Activated T-helper 2 cell treated with anti-CD3 and anti-CD28 coated beads, Interferon-gamma antibody, Interleukin-2, Interleukin-4, amounts not matched to agents 10 μg/mL and 5 μg/mL and 100 μg/mL, durations not matched to agents 14 hours and 24 hours and 36 hours (primary cell): ENCODE measurements around the gene LDB3. TPM values are rescaled to one million over a fixed set of nuclear protein-coding genes. Genes with fewer than 3 reads are reported as not detected.

Experiments
- DNase-seq: peaks from one replicate; pipeline ENCODE4 v3.0.0; 2021; ENCODE audit warnings: low spot score
- H3K27ac Mint-ChIP-seq: one replicate; pipeline ENCODE4 v1.8.0; 2021; ENCODE audit warnings: mixed read lengths
- H3K27me3 Mint-ChIP-seq: one replicate; pipeline ENCODE4 v1.8.0; 2021; ENCODE audit warnings: low read depth, mixed read lengths
- H3K36me3 Mint-ChIP-seq: one replicate; pipeline ENCODE4 v1.8.0; 2021; ENCODE audit warnings: low read depth, mixed read lengths
- H3K4me1 Mint-ChIP-seq: one replicate; pipeline ENCODE4 v1.8.0; 2021; ENCODE audit warnings: low read depth, mixed read lengths
- H3K4me3 Mint-ChIP-seq: one replicate; pipeline ENCODE4 v1.8.0; 2021; ENCODE audit warnings: low read depth, mild to moderate bottlenecking, moderate library complexity, mixed read lengths
- H3K9me3 Mint-ChIP-seq: one replicate; pipeline ENCODE4 v1.8.0; 2021; ENCODE audit warnings: mixed read lengths
- intact Hi-C: fragments of 100-400 bp; cut with micrococcal nuclease; formaldehyde crosslinking; loops from one replicate; pipeline ENCODE4 v1.15.1; 2023
- total RNA-seq: library from RNA; stranded (reverse); gene quantifications from 2 replicates; pipeline ENCODE4 v1.2.3, GENCODE V29; 2022

LDB3 gene
- total RNA-seq, 1 donor from 2014 or later: not detected

DNA sequence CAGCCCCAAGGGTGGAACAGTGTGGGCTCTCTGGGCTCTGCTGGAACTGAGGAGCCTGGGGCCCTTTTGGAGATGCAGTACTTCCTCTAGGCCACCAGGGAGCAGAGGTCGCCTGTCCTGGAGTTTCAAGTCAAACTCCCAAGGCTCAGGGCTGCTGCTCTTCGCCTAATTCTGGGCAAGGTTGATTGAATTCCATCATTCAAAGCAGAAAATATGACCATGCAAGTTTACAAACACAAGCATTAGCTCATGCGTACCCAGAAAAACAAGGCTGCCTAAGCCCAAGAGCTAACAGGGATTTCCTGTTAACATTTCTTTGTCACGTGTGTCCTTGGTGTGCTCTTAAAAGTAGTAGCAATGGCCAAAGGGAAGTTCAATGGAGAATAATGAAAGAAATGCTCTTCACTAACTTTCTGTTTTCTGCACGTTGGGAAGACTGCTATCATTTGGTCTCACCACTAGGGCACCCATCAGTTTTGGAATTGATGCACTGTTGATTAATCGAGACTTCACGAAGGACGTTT is 20.1 kb downstream of the LDB3 start:
- no peak overlapping the region for H3K27ac Mint-ChIP-seq
- intact Hi-C loops: loop anchor here (1.0 kb wide), 1 partner anchor 211 kb away; no protein-coding TSS in a partner anchor
- H3K27me3 Mint-ChIP-seq: no peaks in the 10 kb centered on the region
- peak; percentile 29 for DNase-seq
- no peaks in the 10 kb centered on the region for H3K36me3 Mint-ChIP-seq
- no peak overlapping the region for H3K4me3 Mint-ChIP-seq
- H3K4me1 Mint-ChIP-seq: no peaks in the 10 kb centered on the region
- no peaks in the 10 kb centered on the region for H3K9me3 Mint-ChIP-seq

DNA sequence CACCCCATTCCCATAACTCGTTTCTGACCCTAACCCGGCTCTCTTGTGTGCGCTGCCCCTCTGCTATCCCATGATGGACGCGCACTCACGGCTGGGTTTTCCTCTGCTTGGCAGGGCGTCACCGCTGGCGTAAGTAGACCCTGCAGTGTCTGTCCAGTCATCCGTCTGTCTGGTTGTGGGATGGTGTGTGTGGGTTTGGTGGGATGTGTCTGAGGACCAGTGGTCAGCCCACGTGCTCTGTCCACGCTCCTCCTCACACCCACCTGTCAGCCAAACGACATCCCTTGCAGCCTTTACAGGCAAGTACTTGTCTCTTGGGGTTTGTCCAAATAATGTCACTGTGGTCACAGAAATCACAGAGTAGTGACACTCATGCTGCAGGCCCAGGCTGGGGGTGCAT is 20.8 kb downstream of the LDB3 start:
- Mint-ChIP-seq H3K4me1 (no peaks in the 10 kb centered on the region), H3K27me3 (no peaks in the 10 kb centered on the region), H3K36me3 (no peaks in the 10 kb centered on the region), H3K9me3 (no peaks in the 10 kb centered on the region), H3K4me3 (no peak overlapping the region), H3K27ac (no peak overlapping the region)
- intact Hi-C loops: no loop called here
- DNase-seq: no peak

DNA sequence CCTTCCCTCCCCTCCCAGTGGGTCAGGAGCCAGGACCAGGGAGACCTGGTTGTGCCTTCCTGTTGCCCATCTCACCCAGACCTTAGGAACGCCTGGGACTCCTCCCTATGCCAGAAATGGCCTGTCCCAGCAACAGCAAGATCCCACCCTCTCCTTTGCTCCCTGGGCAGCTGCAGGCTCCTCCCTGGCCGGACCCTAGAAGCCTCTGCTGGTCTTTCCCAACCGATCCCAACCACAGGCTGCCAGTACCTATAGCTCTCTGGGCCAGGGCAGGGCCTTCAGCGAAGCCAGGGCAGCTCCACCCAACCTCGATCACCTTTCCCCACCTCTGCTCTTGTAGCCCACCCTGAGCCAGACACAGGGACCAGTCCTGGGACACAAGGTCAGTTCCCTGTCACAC is 21.9 kb downstream of the LDB3 start:
- no peaks in the 10 kb centered on the region for H3K9me3 Mint-ChIP-seq
- H3K4me1 Mint-ChIP-seq: no peaks in the 10 kb centered on the region
- no peak overlapping the region for H3K27ac Mint-ChIP-seq
- intact Hi-C loops: no loop called here
- no peaks in the 10 kb centered on the region for H3K36me3 Mint-ChIP-seq
- H3K4me3 Mint-ChIP-seq: no peak overlapping the region
- DNase-seq: no peak
- H3K27me3 Mint-ChIP-seq: no peaks in the 10 kb centered on the region

DNA sequence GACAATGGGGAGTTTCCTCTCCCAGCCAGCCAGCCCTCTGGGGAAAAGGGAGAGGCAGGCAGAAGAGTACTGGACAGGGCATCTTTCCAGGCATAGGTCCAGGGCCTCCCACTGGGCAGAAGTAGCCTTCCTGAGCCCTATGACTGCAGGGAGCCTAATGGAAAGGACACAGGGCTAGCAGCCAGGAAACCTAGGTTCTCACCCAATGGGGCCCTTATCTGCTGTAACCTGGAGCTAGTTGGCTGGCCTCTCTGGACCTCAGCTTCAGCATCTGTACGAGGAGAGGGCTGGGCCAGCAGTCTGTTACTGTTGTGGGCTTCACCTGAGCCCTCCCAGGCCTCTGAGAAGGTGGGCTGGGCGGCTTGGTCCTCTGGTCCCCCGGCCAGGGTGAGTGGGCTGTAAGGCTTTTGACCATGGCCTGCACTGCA is 22.4 kb downstream of the LDB3 start:
- H3K27me3 Mint-ChIP-seq: no peaks in the 10 kb centered on the region
- no peaks in the 10 kb centered on the region for H3K4me1 Mint-ChIP-seq
- H3K4me3 Mint-ChIP-seq: no peak overlapping the region
- intact Hi-C loops: no loop called here
- no peak overlapping the region for H3K27ac Mint-ChIP-seq
- H3K36me3 Mint-ChIP-seq: no peaks in the 10 kb centered on the region
- no peaks in the 10 kb centered on the region for H3K9me3 Mint-ChIP-seq
- DNase-seq: no peak

DNA sequence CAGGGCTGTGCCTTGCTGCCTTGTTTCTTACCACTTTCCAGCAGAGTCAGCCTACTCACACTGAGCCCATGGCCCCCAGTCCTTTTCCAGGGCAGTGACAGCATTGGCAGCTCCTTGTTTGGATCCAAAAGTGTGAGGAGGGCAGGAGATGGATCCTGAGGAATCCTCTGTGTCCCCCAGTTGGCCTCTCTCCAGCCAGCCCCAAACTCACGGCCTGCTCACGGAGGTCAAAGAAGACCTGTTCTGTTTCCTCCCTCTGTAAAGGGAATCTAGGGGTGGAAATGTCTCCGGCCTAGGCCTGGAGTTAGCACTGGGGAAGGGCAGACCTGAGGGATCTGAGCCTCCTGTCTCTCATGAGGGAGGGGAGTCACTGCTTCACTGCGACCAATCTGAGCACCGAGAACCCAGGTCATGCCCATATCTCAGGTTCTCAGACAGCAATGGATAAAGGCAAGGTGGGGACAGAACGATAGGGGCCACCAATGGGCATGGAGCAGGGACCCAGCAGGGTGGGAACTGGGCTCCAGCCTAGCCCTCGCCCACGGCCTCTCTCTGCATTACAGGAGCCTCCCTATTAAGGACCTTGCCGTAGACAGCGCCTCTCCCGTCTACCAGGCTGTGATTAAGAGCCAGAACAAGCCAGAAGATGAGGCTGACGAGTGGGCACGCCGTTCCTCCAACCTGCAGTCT is 23.2 kb downstream of the LDB3 start:
- no peaks in the 10 kb centered on the region for H3K9me3 Mint-ChIP-seq
- H3K27me3 Mint-ChIP-seq: peaks cover 7% of the 10 kb centered on the region
- H3K36me3 Mint-ChIP-seq: no peaks in the 10 kb centered on the region
- no peaks in the 10 kb centered on the region for H3K4me1 Mint-ChIP-seq
- H3K4me3 Mint-ChIP-seq: no peak overlapping the region
- DNase-seq: no peak
- no peak overlapping the region for H3K27ac Mint-ChIP-seq
- intact Hi-C loops: no loop called here

DNA sequence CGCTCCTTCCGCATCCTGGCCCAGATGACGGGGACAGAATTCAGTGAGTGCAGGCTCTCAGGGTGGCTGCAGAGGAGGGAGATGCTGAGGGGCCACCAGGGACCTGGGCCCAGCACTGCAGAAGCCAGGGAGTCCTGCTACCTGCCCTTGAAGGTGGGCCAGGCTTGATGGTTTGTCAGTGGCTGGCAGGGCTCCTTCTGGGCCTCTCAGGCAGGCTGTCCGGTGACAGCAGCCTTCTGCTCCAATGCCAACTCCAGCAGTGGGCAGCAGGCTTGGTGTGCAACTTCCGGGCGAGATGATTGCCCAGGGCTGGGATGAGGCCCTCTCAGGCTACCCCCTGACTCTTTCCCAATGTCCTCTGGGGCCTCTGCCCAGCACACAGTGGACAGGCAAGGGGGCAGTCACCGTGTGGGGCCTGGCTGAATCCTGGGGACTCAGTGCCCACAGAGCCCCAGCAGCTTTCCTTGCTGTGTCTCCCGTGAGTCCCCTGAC is 23.8 kb downstream of the LDB3 start:
- Mint-ChIP-seq H3K4me3 (no peak overlapping the region), H3K27me3 (peaks cover 11% of the 10 kb centered on the region), H3K9me3 (no peaks in the 10 kb centered on the region), H3K4me1 (no peaks in the 10 kb centered on the region), H3K27ac (no peak overlapping the region), H3K36me3 (no peaks in the 10 kb centered on the region)
- no peak for DNase-seq
- intact Hi-C loops: no loop called here

DNA sequence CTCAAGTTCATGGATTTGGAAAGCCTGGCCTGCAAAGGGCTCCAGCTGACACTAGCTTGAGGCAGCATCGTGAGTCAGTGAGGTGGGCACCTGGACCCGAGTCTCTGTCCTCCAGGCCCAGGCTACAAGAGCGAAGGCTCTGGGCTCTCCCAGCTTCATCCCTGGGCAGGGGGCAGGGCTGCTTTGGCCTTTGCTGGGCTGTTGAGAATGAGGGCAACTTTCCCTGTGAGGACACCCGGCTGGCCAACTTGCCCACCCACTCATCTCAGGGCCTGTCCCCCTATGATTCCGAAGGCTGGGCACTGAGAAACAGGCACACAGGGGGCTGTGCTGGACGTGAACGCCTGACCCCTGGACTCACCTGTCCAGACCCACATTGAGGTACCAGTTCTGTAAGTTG is 24.4 kb downstream of the LDB3 start:
- Mint-ChIP-seq H3K4me3 (no peak overlapping the region), H3K27me3 (peaks cover 11% of the 10 kb centered on the region), H3K36me3 (no peaks in the 10 kb centered on the region), H3K4me1 (no peaks in the 10 kb centered on the region), H3K9me3 (no peaks in the 10 kb centered on the region), H3K27ac (no peak overlapping the region)
- DNase-seq: no peak
- intact Hi-C loops: no loop called here

DNA sequence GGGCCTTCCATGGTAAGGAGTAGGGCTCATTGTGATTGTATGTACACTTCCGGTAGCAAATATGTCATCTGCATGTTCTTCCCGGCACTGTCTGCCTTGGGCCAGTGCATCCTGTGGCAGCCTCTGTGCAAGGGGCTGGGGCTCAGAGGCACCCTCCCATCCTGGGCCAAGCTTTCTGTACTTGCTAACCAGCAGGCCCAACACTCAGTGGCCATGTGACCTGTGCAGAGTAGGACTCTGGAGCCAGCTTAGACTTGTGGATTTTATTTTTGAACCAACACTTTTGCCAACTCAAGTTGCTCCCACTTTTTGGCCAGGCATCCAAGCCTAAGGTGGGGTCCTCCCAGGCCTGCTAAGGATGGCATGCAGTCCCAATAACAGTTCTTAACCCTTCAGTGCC is 25.0 kb downstream of the LDB3 start:
- intact Hi-C loops: no loop called here

DNA sequence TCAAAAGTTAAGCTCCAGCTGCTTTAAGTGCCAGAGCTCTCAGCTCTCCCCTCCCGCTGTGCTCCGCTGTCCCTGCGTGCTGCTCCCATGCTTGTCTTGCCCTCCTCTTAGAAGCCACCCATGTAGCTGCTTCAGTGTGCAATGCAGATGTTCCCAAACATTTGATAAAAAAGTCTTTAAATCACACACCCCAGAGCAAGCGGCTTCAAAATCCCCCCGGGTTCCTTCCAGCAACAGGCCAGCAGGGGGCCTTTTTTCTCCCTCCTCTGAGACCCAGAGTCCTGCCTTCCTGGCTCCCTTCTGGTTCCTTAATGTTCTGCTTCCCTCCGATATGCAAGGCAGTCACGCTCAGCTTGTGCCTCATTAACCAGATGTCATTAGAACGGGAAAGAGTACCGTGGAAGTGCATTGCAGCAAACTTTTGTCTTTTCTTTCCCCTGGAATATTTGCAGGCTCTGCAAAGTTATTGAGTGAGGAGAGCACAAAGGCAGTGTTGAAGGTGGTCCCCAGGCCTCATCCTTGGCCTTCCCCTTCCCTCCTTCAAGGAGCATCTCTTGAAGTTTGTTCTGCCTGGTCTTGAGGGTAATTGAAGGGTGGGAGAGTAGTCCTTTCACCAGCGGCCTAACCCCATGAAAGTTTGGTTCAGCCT is 25.5 kb downstream of the LDB3 start:
- no peak for DNase-seq
- H3K4me1 Mint-ChIP-seq: no peaks in the 10 kb centered on the region
- intact Hi-C loops: no loop called here
- no peaks in the 10 kb centered on the region for H3K9me3 Mint-ChIP-seq
- H3K36me3 Mint-ChIP-seq: no peaks in the 10 kb centered on the region
- no peak overlapping the region for H3K4me3 Mint-ChIP-seq
- peaks cover 11% of the 10 kb centered on the region for H3K27me3 Mint-ChIP-seq
- no peak overlapping the region for H3K27ac Mint-ChIP-seq

More for the DNA sequence above, 25.0 kb downstream of the LDB3 start:
- Mint-ChIP-seq H3K4me1 (no peaks in the 10 kb centered on the region), H3K9me3 (no peaks in the 10 kb centered on the region), H3K36me3 (no peaks in the 10 kb centered on the region), H3K27ac (no peak overlapping the region), H3K4me3 (no peak overlapping the region), H3K27me3 (peaks cover 11% of the 10 kb centered on the region)
- no peak for DNase-seq

DNA sequence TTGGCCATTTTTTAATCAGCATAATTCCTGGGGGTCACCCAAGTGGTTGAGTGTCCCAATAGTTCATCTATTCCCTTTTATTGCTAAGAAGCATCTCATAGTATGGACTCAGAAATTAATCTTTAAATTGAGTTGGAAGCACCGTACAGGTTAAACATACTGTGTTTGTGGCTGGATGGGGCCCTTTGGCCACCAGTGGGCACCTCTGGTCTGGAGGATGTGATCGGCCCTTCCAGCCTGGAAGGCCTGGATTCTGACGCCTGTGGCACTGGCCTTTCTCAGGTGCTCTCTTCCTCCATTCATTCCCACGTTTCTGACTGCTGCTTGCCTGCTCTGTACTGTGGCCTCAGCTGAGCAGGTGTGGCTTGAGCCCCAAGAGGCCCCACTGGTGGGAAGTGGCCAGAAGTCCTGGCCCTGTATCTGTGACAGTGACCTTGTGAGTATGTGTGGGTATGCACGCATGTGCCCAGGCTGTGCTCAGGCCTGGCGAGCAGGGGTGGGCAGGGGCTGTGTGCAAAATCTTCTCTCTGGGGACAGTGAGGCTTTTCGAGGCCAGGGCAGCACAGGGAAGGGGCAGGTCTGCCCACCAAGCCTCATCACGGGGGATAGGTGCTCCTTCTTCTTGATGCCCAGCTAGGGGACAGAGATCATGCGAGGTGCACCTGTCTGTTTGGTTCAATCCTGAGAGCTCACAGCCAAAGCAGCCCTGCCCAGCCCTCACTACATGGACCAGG is 30.1 kb downstream of the LDB3 start:
- Mint-ChIP-seq H3K36me3 (no peaks in the 10 kb centered on the region), H3K4me3 (no peak overlapping the region), H3K4me1 (no peaks in the 10 kb centered on the region), H3K9me3 (no peaks in the 10 kb centered on the region), H3K27me3 (peaks cover 11% of the 10 kb centered on the region), H3K27ac (no peak overlapping the region)
- DNase-seq: no peak
- intact Hi-C loops: no loop called here

DNA sequence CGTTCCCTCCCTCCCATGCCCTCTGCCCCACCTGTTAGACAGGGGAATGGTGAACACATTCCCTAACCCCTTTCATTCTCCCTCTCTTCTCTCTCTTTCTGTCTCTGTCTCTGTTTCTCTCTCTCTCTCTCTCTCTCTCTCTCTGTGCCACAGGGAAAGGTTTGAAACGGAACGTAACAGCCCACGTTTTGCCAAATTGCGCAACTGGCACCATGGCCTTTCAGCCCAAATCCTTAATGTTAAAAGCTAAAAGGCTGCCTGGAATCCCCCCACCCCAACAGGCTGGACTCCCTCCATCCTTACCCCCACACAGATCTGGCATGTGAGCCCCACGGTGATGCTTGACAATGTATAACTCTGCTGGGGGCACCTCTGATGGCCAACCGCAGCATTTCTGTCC is 30.8 kb downstream of the LDB3 start:
- Mint-ChIP-seq H3K27ac (no peak overlapping the region), H3K36me3 (no peaks in the 10 kb centered on the region), H3K4me1 (no peaks in the 10 kb centered on the region), H3K27me3 (peaks cover 11% of the 10 kb centered on the region), H3K9me3 (no peaks in the 10 kb centered on the region), H3K4me3 (no peak overlapping the region)
- intact Hi-C loops: no loop called here
- DNase-seq: no peak

DNA sequence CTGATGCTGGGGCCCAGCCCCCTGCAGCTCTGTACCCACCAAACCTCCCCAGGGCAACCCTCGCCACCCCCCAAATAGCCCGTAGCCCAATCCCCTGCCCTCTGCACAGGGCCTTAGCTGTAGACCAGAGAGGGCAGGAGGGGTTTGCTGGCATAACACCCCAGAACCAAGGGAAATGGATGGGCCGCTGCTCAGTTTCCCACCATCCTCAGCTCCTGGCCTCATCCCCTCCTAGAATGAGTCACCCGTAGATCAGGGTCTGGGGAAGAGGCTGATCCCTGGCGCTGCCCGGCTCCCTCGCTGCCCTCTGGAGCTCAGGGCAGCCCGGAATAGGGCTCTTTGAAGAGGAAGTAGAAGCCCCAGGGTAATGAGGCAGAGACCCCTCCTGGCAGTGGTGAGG is 31.2 kb downstream of the LDB3 start:
- Mint-ChIP-seq H3K27me3 (peaks cover 11% of the 10 kb centered on the region), H3K27ac (no peak overlapping the region), H3K4me1 (no peaks in the 10 kb centered on the region), H3K36me3 (no peaks in the 10 kb centered on the region), H3K4me3 (no peak overlapping the region), H3K9me3 (no peaks in the 10 kb centered on the region)
- intact Hi-C loops: no loop called here
- DNase-seq: no peak
